Neuron (in vitro differentiated cells): Measurements from ENCODE around the gene MSANTD2.
"Not testable (repeated sequence)": the region's sequence is repeated elsewhere in the genome, so short reads cannot be mapped to it uniquely, and the experiment has no call there.

ENCODE experiments used
- H2AFZ ChIP-seq: one replicate; pipeline ENCODE4 v1.6.1; 2013; ENCODE audit warnings: low read depth, mild to moderate bottlenecking, inconsistent platforms, low read length, moderate library complexity
- H3K27me3 ChIP-seq: one replicate; pipeline ENCODE4 v1.6.1; 2013; ENCODE audit warnings: low read length; ENCODE audit not compliant: insufficient read depth
- H3K36me3 ChIP-seq: one replicate; pipeline ENCODE4 v1.6.1; 2013; ENCODE audit warnings: low read length; ENCODE audit not compliant: insufficient read depth
- H3K4me1 ChIP-seq: one replicate; pipeline ENCODE4 v1.6.1; 2013; ENCODE audit warnings: low read length; ENCODE audit not compliant: insufficient read depth
- H3K4me3 ChIP-seq: 2 replicates; pipeline ENCODE4 v1.5.1; 2013; ENCODE audit warnings: mild to moderate bottlenecking, low read length, moderate library complexity
- H3K9me3 ChIP-seq: one replicate; pipeline ENCODE4 v1.6.1; 2013; ENCODE audit warnings: low read length

The MSANTD2 gene

DNA sequence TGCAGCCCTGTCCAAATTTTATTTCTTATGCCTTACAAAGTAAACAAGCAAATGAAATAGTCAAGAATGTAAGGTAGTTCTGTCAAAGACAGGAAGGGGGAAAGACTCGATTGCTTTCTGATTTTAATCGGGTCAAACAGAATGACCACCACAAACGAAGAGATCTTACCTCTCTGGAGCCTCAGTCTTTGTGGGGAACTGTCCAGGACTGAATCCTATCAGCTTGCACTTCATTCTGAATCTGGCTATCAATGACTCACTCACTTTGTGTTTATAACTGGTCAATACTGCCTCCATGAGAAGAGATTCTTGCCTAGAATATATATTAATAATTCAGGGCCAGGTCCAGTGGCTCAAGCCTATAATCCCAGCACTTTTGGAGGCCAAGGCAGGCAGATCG is 17.2 kb downstream of the MSANTD2 start:
- H3K27me3 ChIP-seq: no peaks in the 10 kb centered on the region
- H2AFZ ChIP-seq: no peak overlapping the region
- no peaks in the 10 kb centered on the region for H3K4me1 ChIP-seq
- H3K4me3 ChIP-seq: no peak overlapping the region
- peaks cover 9% of the 10 kb centered on the region for H3K36me3 ChIP-seq
- no peaks in the 10 kb centered on the region for H3K9me3 ChIP-seq

DNA sequence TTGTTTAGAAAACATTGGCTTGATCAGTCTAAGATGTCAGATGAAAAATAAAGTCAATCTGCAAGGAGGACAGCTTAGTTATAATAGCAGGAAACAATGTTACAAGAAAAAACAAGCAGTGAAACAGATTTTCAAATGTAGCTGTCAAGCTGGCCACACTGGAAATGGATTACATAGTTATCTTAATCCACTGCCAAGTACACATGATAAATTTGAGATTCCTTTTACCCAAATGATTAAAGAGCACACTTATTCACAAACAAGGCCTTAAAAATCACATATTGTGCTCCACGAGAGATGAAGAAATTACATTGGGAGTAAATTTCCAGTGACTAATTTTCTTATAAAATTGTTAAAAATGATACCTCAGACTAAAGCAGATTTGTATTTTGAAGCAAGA is 20.6 kb downstream of the MSANTD2 start:
- Histone ChIP-seq H3K36me3 (peaks cover 26% of the 10 kb centered on the region), H3K9me3 (no peaks in the 10 kb centered on the region), H3K27me3 (no peaks in the 10 kb centered on the region), H3K4me3 (no peak overlapping the region), H3K4me1 (no peaks in the 10 kb centered on the region), H2AFZ (no peak overlapping the region)

- H2AFZ ChIP-seq: no peak overlapping the region
- H3K9me3 ChIP-seq: no peaks in the 10 kb centered on the region
- H3K36me3 ChIP-seq: peaks cover 32% of the 10 kb centered on the region
These were observed 21.9 kb downstream of the MSANTD2 start for GRCh38 chr11:124778281-124778680.

DNA sequence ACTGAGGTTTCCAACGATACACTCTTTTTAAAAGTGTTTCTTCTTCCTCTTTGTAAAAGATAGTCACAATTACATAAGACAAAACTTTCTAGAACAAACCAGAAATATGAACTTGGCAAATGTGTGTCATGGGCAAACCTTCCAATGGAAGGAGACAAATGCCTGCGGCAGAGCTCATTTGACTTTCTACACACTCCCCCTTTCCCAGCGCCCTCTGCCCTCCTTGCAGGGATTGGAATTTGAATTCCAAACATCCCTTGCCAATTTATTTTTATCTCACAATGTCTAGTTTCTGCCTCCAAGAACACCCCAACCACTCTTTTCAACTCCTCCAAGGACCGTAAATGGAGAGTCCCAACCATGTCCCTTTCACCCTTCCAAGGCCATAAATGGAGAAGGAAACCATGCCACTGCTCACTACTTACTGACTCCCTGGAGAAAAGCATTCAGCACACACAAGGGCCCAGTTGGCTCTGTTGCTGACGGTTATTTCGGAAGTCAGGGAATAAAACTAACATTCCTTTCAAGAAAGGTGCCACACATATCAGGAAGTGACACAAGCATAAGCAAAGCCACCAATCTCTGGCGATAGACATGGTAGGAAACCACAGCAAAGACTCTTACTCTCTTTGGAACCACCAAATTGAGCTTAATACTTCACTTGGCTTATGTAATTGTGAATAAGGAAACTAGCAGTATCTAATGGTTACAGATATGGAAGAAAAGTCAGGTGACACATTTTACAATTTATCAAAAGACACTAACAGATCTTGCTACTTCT is 23.2 kb downstream of the MSANTD2 start:
- H3K9me3 ChIP-seq: no peaks in the 10 kb centered on the region
- H3K27me3 ChIP-seq: no peaks in the 10 kb centered on the region
- H3K36me3 ChIP-seq: peaks cover 41% of the 10 kb centered on the region
- no peaks in the 10 kb centered on the region for H3K4me1 ChIP-seq
- no peak overlapping the region for H3K4me3 ChIP-seq
- H2AFZ ChIP-seq: no peak overlapping the region

More at GRCh38 chr11:124778281-124778680, 21.9 kb downstream of the MSANTD2 start:
- no peaks in the 10 kb centered on the region for H3K4me1 ChIP-seq
- no peak overlapping the region for H3K4me3 ChIP-seq
- no peaks in the 10 kb centered on the region for H3K27me3 ChIP-seq

DNA sequence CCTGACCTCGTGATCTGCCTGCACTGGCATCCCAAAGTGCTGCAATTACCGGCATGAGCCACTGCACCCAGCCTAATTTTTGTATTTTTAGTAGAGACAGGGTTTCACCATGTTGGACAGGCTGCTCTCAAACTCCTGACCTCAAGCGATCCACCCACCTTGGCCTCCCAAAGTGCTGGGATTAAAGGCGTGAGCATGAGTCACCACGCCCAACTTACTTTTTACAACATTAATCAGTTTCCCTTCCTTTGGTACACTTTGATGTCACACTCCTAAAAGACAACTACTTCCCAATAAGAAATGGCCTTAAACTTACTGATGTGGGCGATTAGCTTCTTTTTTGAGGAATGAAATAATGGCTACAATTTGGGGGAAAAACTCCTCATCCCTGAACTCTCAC is 29.2 kb downstream of the MSANTD2 start:
- H3K27me3 ChIP-seq, H3K9me3 ChIP-seq, H2AFZ ChIP-seq, H3K4me1 ChIP-seq, H3K4me3 ChIP-seq: not testable (repeated sequence)
- peaks cover 76% of the 10 kb centered on the region for H3K36me3 ChIP-seq

GRCh38 chr11:124769806-124770774 is 30.1 kb downstream of the MSANTD2 start:
- no peaks in the 10 kb centered on the region for H3K9me3 ChIP-seq
- H2AFZ ChIP-seq: no peak overlapping the region
- no peak overlapping the region for H3K4me3 ChIP-seq
- H3K27me3 ChIP-seq: no peaks in the 10 kb centered on the region
- H3K4me1 ChIP-seq: no peaks in the 10 kb centered on the region
- H3K36me3 ChIP-seq: peaks cover 80% of the 10 kb centered on the region

DNA sequence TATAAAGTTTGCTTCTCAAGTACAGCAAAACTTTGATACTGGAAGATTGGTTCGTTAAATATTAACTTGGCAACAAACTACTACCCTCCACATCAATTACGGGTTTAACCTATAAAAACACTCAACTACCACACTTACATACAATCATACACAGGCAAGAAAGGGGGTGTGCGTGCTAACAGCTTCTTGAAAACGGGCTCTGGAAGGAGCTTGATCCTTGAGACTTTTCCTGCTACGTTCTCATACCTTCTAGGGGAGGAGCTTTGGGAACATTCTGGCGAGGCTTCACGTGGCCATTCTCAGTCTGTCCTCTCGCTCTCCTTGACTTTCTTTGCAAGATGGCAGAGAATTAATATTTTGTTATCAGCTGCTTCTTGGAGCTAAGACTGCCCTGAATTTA is 31.3 kb downstream of the MSANTD2 start:
- H3K4me3 ChIP-seq: no peak overlapping the region

GRCh38 chr11:124766156-124766555 is 34.0 kb downstream of the MSANTD2 start:
- Histone ChIP-seq H3K27me3 (no peaks in the 10 kb centered on the region), H3K9me3 (peaks cover 3% of the 10 kb centered on the region), H2AFZ (no peak overlapping the region), H3K4me1 (peaks cover 3% of the 10 kb centered on the region), H3K4me3 (no peak overlapping the region), H3K36me3 (peaks cover 65% of the 10 kb centered on the region)

More for the DNA sequence above, 31.3 kb downstream of the MSANTD2 start:
- Histone ChIP-seq H3K36me3 (peaks cover 83% of the 10 kb centered on the region), H3K4me1 (peaks cover 3% of the 10 kb centered on the region), H2AFZ (no peak overlapping the region), H3K27me3 (no peaks in the 10 kb centered on the region), H3K9me3 (no peaks in the 10 kb centered on the region)

- H3K9me3 ChIP-seq: peaks cover 9% of the 10 kb centered on the region
- no peak overlapping the region for H3K4me3 ChIP-seq
- H3K36me3 ChIP-seq: peaks cover 43% of the 10 kb centered on the region
- peaks cover 3% of the 10 kb centered on the region for H3K4me1 ChIP-seq
- no peaks in the 10 kb centered on the region for H3K27me3 ChIP-seq
- no peak overlapping the region for H2AFZ ChIP-seq
These were observed 36.9 kb downstream of the MSANTD2 start for GRCh38 chr11:124763156-124763947.

DNA sequence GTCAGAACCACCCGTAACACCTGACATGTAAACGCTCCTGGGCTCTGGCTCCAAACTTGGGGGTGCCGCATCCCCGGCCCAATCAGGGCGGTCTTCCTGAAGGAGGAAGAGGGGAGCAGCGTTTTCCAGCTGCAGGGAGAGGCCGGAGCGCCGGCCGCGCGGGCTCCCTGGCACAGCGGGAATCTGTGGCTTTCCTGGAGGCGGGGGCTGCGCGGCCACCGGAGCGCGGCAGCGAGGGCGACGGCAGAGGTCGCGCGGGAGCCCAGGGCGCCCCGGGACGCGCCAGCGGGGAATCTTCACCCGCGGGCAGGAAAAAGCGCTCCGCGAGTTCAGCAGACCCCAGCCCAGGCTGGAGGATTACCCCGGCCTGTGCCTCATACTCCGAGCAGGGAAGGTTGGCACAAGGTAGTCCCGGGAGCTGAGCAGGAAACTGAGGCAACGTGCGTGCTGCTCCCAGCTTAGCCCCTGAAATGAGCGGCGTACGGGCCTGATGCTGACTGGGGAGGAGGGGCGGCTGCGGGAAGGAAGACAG is 37.5 kb downstream of the MSANTD2 start:
- no peaks in the 10 kb centered on the region for H3K27me3 ChIP-seq

DNA sequence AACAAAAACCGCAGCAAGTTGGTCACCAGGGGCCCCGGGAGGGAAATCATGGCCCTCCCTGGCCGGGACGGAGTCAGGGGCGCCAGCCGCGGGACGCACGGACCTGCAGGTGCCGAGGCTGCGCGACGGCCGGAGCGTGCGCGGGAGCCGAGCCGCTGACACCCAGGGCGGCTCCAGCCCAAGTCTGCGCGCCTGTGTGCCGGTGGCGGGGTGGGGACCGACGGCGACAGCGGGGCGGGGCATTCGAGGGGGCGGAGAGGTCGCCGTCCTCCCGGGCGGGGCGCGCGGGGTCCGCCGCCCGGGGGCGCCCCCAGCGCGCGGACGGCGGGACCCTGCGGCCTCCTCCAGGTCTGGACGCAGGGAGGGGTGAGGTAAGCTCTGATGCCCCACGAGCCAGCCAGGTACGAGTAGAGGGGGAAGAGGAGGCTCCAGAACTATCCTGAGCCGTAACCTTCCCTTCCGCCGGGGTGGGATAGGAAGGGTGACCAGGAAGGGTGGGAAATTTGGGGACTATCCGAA is 38.0 kb downstream of the MSANTD2 start, which contains the start of gene ESAM:
TSS of gene ESAM (minus strand) at position 186 of the 519 bp plus-strand sequence. CDS start at position 50, 136 bp downstream.
- Histone ChIP-seq H3K4me1 (peaks cover 3% of the 10 kb centered on the region), H3K27me3 (no peaks in the 10 kb centered on the region), H3K9me3 (peaks cover 9% of the 10 kb centered on the region), H2AFZ (no peak within 1 kb of the TSS), H3K4me3 (no peak within 1 kb of the TSS), H3K36me3 (peaks cover 31% of the 10 kb centered on the region)

More for the DNA sequence above, 37.5 kb downstream of the MSANTD2 start:
- Histone ChIP-seq H3K4me1 (peaks cover 3% of the 10 kb centered on the region), H2AFZ (no peak overlapping the region), H3K36me3 (peaks cover 36% of the 10 kb centered on the region), H3K4me3 (no peak overlapping the region), H3K9me3 (peaks cover 9% of the 10 kb centered on the region)
